ENCODE data around the gene TP63.
"Not testable (repeated sequence)": the region's sequence is repeated elsewhere in the genome, so short reads cannot be mapped to it uniquely, and the experiment has no call there.

The TP63 gene

GRCh38 chr3:189625572-189625971 lies 5.6 kb upstream of the TP63 start:
- no peak for DNase-seq (ENCODE audit: low read depth)

GRCh38 chr3:189626286-189626685 lies 4.9 kb upstream of the TP63 start:
- no peak for DNase-seq (ENCODE audit: low read depth)

- DNase-seq (ENCODE audit: low read depth): no peak
Observed at GRCh38 chr3:189629803-189630455, 1.3 kb upstream of the TP63 start.

GRCh38 chr3:189630767-189631372 lies 319 bp upstream of the TP63 start:
- no peak for DNase-seq (ENCODE audit: low read depth)

GRCh38 chr3:189631409-189631808 lies 220 bp downstream of the TP63 start:
- DNase-seq (ENCODE audit: low read depth): no peak

GRCh38 chr3:189632242-189632641 lies 1.1 kb downstream of the TP63 start:
- no peak for DNase-seq (ENCODE audit: low read depth)

GRCh38 chr3:189635339-189635738 lies 4.2 kb downstream of the TP63 start:
- DNase-seq (ENCODE audit: low read depth): no peak

- DNase-seq (ENCODE audit: low read depth): no peak
Observed at GRCh38 chr3:189636048-189636447, 4.9 kb downstream of the TP63 start.

- DNase-seq (ENCODE audit: low read depth): no peak
Observed at GRCh38 chr3:189637750-189638149, 6.6 kb downstream of the TP63 start.

- no peak for DNase-seq (ENCODE audit: low read depth)
Observed at GRCh38 chr3:189638276-189639031, 7.3 kb downstream of the TP63 start.

- no peak for DNase-seq (ENCODE audit: low read depth)
Observed at GRCh38 chr3:189641776-189642175, 10.6 kb downstream of the TP63 start.

GRCh38 chr3:189646853-189647542 lies 15.8 kb downstream of the TP63 start:
- DNase-seq (ENCODE audit: low read depth): no peak

- DNase-seq (ENCODE audit: low read depth): no peak
Observed at GRCh38 chr3:189652042-189652441, 20.9 kb downstream of the TP63 start.

- DNase-seq (ENCODE audit: low read depth): no peak
Observed at GRCh38 chr3:189655617-189656016, 24.4 kb downstream of the TP63 start.

GRCh38 chr3:189659571-189659970 lies 28.4 kb downstream of the TP63 start:
- no peak for DNase-seq (ENCODE audit: low read depth)

GRCh38 chr3:189664311-189664710 lies 33.1 kb downstream of the TP63 start:
- DNase-seq (ENCODE audit: low read depth): no peak

- DNase-seq (ENCODE audit: low read depth): not testable (repeated sequence)
Observed at GRCh38 chr3:189672346-189672745, 41.2 kb downstream of the TP63 start.

- DNase-seq (ENCODE audit: low read depth): no peak
Observed at GRCh38 chr3:189673535-189673934, 42.3 kb downstream of the TP63 start.

- no peak for DNase-seq (ENCODE audit: low read depth)
Observed at GRCh38 chr3:189674249-189674913, 43.2 kb downstream of the TP63 start.

GRCh38 chr3:189677667-189678066 lies 46.5 kb downstream of the TP63 start:
- no peak for DNase-seq (ENCODE audit: low read depth)

GRCh38 chr3:189680723-189681122 lies 49.5 kb downstream of the TP63 start:
- no peak for DNase-seq (ENCODE audit: low read depth)

Data from T-helper 22 cell (primary cell).